Right atrium auricular region (tissue), 2 donors: Measurements from ENCODE around the gene RHBDF1. TPM values are rescaled to one million over a fixed set of nuclear protein-coding genes. Genes with fewer than 3 reads are reported as not detected.
A peak's percentile ranks its signal among the peaks of the same experiment; 100 is the strongest.

Experiments
- DNase-seq: peaks from one replicate; pipeline ENCODE4 v3.0.0-alpha.2; 2019; ENCODE audit warnings: low spot score
- H3K27ac ChIP-seq, 2 donors: fragments of 200-600 bp; sonication (generic); 1 replicate in 1 of 2; 2 replicates in 1 of 2; pipeline ENCODE4 v1.5.1; 2016 to 2019
- H3K27me3 ChIP-seq, 2 donors: fragments of 200-600 bp; sonication (generic); one replicate each; pipeline versions ENCODE4 v1.5.1 to v1.6.0; 2017 to 2019
- H3K36me3 ChIP-seq: fragments of 200-600 bp; sonication (generic); one replicate; pipeline ENCODE4 v1.5.1; 2016
- H3K4me1 ChIP-seq, 2 donors: fragments of 200-600 bp; sonication (generic); one replicate each; pipeline versions ENCODE4 v1.5.1 to v1.6.0; 2017 to 2019
- H3K4me3 ChIP-seq, 2 donors: fragments of 200-600 bp; sonication (generic); 1 replicate in 1 of 2; 2 replicates in 1 of 2; pipeline ENCODE4 v1.5.1; 2017 to 2019; ENCODE audit warnings: mild to moderate bottlenecking in 1 of 2, moderate library complexity in 1 of 2
- H3K9me3 ChIP-seq, 2 donors: fragments of 200-600 bp; sonication (generic); one replicate each; pipeline ENCODE4 v1.5.1; 2019
- total RNA-seq, 2 donors: library from RNA; depleted of rRNA; stranded (reverse); fragments of >200 nt; gene quantifications; one replicate each; pipeline ENCODE4 v1.1.0, GENCODE V29; 2016
- TF ChIP-seq, protein P1 (sequence below), 2 donors: fragments of 200-600 bp; sonication (generic); IDR thresholded peaks; one replicate each; pipeline ENCODE4 v1.5.1; 2019; ENCODE audit warnings: antibody characterized with exemption in 2 of 2

The RHBDF1 gene
- total RNA-seq, 2 donors from 2014 or later = 12.0 to 25.4 TPM

- TF ChIP-seq, protein P1, sequence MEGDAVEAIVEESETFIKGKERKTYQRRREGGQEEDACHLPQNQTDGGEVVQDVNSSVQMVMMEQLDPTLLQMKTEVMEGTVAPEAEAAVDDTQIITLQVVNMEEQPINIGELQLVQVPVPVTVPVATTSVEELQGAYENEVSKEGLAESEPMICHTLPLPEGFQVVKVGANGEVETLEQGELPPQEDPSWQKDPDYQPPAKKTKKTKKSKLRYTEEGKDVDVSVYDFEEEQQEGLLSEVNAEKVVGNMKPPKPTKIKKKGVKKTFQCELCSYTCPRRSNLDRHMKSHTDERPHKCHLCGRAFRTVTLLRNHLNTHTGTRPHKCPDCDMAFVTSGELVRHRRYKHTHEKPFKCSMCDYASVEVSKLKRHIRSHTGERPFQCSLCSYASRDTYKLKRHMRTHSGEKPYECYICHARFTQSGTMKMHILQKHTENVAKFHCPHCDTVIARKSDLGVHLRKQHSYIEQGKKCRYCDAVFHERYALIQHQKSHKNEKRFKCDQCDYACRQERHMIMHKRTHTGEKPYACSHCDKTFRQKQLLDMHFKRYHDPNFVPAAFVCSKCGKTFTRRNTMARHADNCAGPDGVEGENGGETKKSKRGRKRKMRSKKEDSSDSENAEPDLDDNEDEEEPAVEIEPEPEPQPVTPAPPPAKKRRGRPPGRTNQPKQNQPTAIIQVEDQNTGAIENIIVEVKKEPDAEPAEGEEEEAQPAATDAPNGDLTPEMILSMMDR (IDR thresholded peaks at IDR 0.05) = no peak
- Histone ChIP-seq H3K4me1 (peaks cover 0 to 67% of the 10 kb centered on the region in 2 donors), H3K4me3 (no peak overlapping the region), H3K36me3 (peaks cover 29% of the 10 kb centered on the region), H3K9me3 (no peaks in the 10 kb centered on the region), H3K27ac (peak overlapping the region; percentile 1 to 11), H3K27me3 (no peaks in the 10 kb centered on the region)
- DNase-seq = no peak
These were observed 5.1 kb downstream of the RHBDF1 start for GRCh38 chr16:67183-67791.

DNA sequence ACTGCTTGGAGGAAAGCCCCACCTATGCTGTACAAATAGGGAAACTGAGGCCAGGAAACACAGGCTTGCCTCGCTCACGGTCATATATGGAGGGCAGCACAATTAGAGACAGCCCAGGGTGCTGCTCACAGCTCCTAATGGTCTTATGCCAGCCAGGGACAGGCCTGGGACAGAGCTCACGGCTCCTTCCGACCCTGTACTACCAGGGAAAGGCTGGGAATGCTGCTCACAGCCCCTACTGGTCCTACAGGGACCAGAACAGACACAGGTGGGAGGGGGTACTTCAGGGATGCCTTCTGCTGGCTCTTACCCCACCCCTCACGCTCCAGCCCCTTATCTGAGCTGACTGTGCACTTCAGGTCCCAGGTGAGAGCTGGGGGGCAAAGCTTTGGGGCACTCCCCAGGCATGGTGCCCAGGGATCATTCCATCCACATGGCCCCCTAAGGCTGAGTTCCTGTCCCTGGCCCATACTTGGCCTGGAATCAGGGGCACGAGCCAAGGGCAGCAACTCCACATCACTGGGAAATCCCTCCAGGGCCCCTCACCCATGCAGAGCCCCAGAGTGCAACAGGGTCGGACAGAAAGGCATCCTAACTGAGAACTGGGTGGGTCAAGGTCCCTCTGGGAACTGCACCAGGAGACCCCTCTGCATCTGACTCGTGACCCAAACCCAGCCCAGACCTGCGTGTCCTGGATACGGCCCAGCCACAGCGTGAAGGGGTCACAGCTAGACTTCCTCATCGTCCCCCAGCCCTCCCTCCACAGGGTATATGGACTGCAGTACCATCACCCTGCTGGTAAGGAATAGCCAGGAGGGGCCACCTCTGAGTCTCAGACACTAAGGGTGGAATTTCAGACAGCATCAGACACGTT is 5.9 kb downstream of the RHBDF1 start:
- peaks cover 0 to 62% of the 10 kb centered on the region in 2 donors for H3K4me1 ChIP-seq

GRCh38 chr16:65745-66144 is 6.7 kb downstream of the RHBDF1 start:
- Histone ChIP-seq H3K36me3 (peaks cover 45% of the 10 kb centered on the region), H3K27ac (no peak overlapping the region), H3K4me3 (no peak overlapping the region), H3K4me1 (peaks cover 0 to 54% of the 10 kb centered on the region in 2 donors), H3K9me3 (no peaks in the 10 kb centered on the region), H3K27me3 (no peaks in the 10 kb centered on the region)
- peak; percentile 89 for DNase-seq
- TF ChIP-seq, protein P1 (IDR thresholded peaks at IDR 0.05) = peak; percentile 88 to 98

More for the DNA sequence above, 5.9 kb downstream of the RHBDF1 start:
- Histone ChIP-seq H3K9me3 (no peaks in the 10 kb centered on the region), H3K27ac (peak overlapping the region in 1 of 2 donors; percentile 4), H3K4me3 (no peak overlapping the region), H3K27me3 (no peaks in the 10 kb centered on the region), H3K36me3 (peaks cover 36% of the 10 kb centered on the region)
- DNase-seq = no peak
- TF ChIP-seq, protein P1 (IDR thresholded peaks at IDR 0.05) = no peak

- TF ChIP-seq, protein P1 (IDR thresholded peaks at IDR 0.05) = no peak
- H3K27me3 ChIP-seq = no peaks in the 10 kb centered on the region
- H3K36me3 ChIP-seq = peaks cover 53% of the 10 kb centered on the region
- no peak overlapping the region for H3K27ac ChIP-seq
- H3K9me3 ChIP-seq = no peaks in the 10 kb centered on the region
- DNase-seq = no peak
- no peak overlapping the region for H3K4me3 ChIP-seq
- peaks cover 0 to 46% of the 10 kb centered on the region in 2 donors for H3K4me1 ChIP-seq
These were observed 7.5 kb downstream of the RHBDF1 start for GRCh38 chr16:64914-65255.

- no peak overlapping the region for H3K27ac ChIP-seq
- TF ChIP-seq, protein P1 (IDR thresholded peaks at IDR 0.05) = no peak
These were observed 8.2 kb downstream of the RHBDF1 start for GRCh38 chr16:63998-64913.

More at GRCh38 chr16:63998-64913, 8.2 kb downstream of the RHBDF1 start:
- no peak for DNase-seq
- no peaks in the 10 kb centered on the region for H3K9me3 ChIP-seq
- H3K27me3 ChIP-seq = no peaks in the 10 kb centered on the region
- H3K4me3 ChIP-seq = no peak overlapping the region
- peaks cover 0 to 39% of the 10 kb centered on the region in 2 donors for H3K4me1 ChIP-seq
- H3K36me3 ChIP-seq = peaks cover 59% of the 10 kb centered on the region
